Activated CD4-positive, alpha-beta T cell treated with anti-CD3 and anti-CD28 coated beads, Interleukin-2, amount 50 U/mL, for 48 hours (primary cell): Measurements from ENCODE around the gene FAM193A.
"Not testable (repeated sequence)": the region's sequence is repeated elsewhere in the genome, so short reads cannot be mapped to it uniquely, and the experiment has no call there.

Experiments
- DNase-seq, 2 experiments: peaks; one replicate each; pipeline ENCODE4 v3.0.0-alpha.2; 2020

The FAM193A gene

GRCh38 chr4:2733001-2733843 lies 196.8 kb downstream of the FAM193A start:
- DNase-seq, result no peak

GRCh38 chr4:2733844-2734574 lies 197.6 kb downstream of the FAM193A start:
- no peak for DNase-seq

GRCh38 chr4:2734612-2735011 lies 198.2 kb downstream of the FAM193A start:
- DNase-seq, result no peak

GRCh38 chr4:2735869-2736268 lies 199.4 kb downstream of the FAM193A start:
- no peak for DNase-seq

GRCh38 chr4:2738296-2738695 lies 201.8 kb downstream of the FAM193A start:
- DNase-seq, result not testable (repeated sequence)

- DNase-seq, result no peak
These were observed 205.2 kb downstream of the FAM193A start for GRCh38 chr4:2741626-2742025.

GRCh38 chr4:2742081-2742822 lies 205.8 kb downstream of the FAM193A start:
- DNase-seq, result no peak

- no peak for DNase-seq
These were observed 206.5 kb downstream of the FAM193A start for GRCh38 chr4:2742823-2743517.

- DNase-seq, result no peak
These were observed 207.3 kb downstream of the FAM193A start for GRCh38 chr4:2743518-2744445.

GRCh38 chr4:2744576-2745270 lies 208.3 kb downstream of the FAM193A start:
- no peak for DNase-seq

- no peak for DNase-seq
These were observed 209.1 kb downstream of the FAM193A start for GRCh38 chr4:2745516-2745915.

- peak; percentile 96 to 98 for DNase-seq
These were observed 209.7 kb downstream of the FAM193A start for GRCh38 chr4:2745981-2746806.

- peak; percentile 18 to 30 for DNase-seq
These were observed 210.6 kb downstream of the FAM193A start for GRCh38 chr4:2746891-2747695.

- no peak for DNase-seq
These were observed 214.5 kb downstream of the FAM193A start for GRCh38 chr4:2750719-2751605.

- no peak for DNase-seq
These were observed 217.0 kb downstream of the FAM193A start for GRCh38 chr4:2753436-2753835.

GRCh38 chr4:2754848-2755819 lies 218.7 kb downstream of the FAM193A start:
- no peak for DNase-seq
